Measurements from ENCODE around the gene GJA3. TPM values are rescaled to one million over a fixed set of nuclear protein-coding genes. Genes with fewer than 3 reads are reported as not detected.

Gene GJA3
- total RNA-seq, 2 donors from 2014 or later: 0.45 TPM; not detected in 1

- no peak for ATAC-seq
- H3K9me3 Mint-ChIP-seq: no peaks in the 10 kb centered on the region
- no peaks in the 10 kb centered on the region for H3K36me3 Mint-ChIP-seq
- no peak overlapping the region for H3K27ac Mint-ChIP-seq
- no peak for DNase-seq (ENCODE audit: low spot score in 2 of 2)
Observed at GRCh38 chr13:20188667-20189553, 28.1 kb upstream of the GJA3 start.

- Mint-ChIP-seq H3K36me3 (no peaks in the 10 kb centered on the region), H3K9me3 (no peaks in the 10 kb centered on the region), H3K27ac (no peak overlapping the region)
- DNase-seq (ENCODE audit: low spot score in 2 of 2) (no peak), ATAC-seq (no peak)
Observed at GRCh38 chr13:20186771-20187170, 25.9 kb upstream of the GJA3 start.

GRCh38 chr13:20185366-20186056 is 24.7 kb upstream of the GJA3 start:
- no peaks in the 10 kb centered on the region for H3K9me3 Mint-ChIP-seq
- no peak overlapping the region for H3K27ac Mint-ChIP-seq
- DNase-seq (ENCODE audit: low spot score in 2 of 2) (no peak), ATAC-seq (no peak)
- no peaks in the 10 kb centered on the region for H3K36me3 Mint-ChIP-seq

- H3K36me3 Mint-ChIP-seq: no peaks in the 10 kb centered on the region
- no peak overlapping the region for H3K27ac Mint-ChIP-seq
- DNase-seq (ENCODE audit: low spot score in 2 of 2) (peak in 1 of 2 donors; percentile 49), ATAC-seq (peak; percentile 85 to 89)
- H3K9me3 Mint-ChIP-seq: no peaks in the 10 kb centered on the region
Observed at GRCh38 chr13:20182231-20182846, 21.5 kb upstream of the GJA3 start.

GRCh38 chr13:20181188-20181587 is 20.3 kb upstream of the GJA3 start:
- DNase-seq (ENCODE audit: low spot score in 2 of 2) (no peak), ATAC-seq (no peak)
- Mint-ChIP-seq H3K36me3 (no peaks in the 10 kb centered on the region), H3K27ac (no peak overlapping the region), H3K9me3 (no peaks in the 10 kb centered on the region)

- DNase-seq (ENCODE audit: low spot score in 2 of 2): no peak
- H3K9me3 Mint-ChIP-seq: no peaks in the 10 kb centered on the region
- no peak overlapping the region for H3K27ac Mint-ChIP-seq
- H3K36me3 Mint-ChIP-seq: no peaks in the 10 kb centered on the region
- no peak for ATAC-seq
Observed at GRCh38 chr13:20178156-20178555, 17.3 kb upstream of the GJA3 start.

GRCh38 chr13:20177049-20177831 is 16.4 kb upstream of the GJA3 start:
- H3K36me3 Mint-ChIP-seq: no peaks in the 10 kb centered on the region
- H3K27ac Mint-ChIP-seq: no peak overlapping the region
- DNase-seq (ENCODE audit: low spot score in 2 of 2) (no peak), ATAC-seq (no peak)
- no peaks in the 10 kb centered on the region for H3K9me3 Mint-ChIP-seq

GRCh38 chr13:20175907-20176652 is 15.2 kb upstream of the GJA3 start:
- Mint-ChIP-seq H3K36me3 (no peaks in the 10 kb centered on the region), H3K27ac (no peak overlapping the region), H3K9me3 (no peaks in the 10 kb centered on the region)
- no peak for ATAC-seq
- DNase-seq (ENCODE audit: low spot score in 2 of 2): no peak

- ATAC-seq (no peak), DNase-seq (ENCODE audit: low spot score in 2 of 2) (no peak)
- H3K27ac Mint-ChIP-seq: no peak overlapping the region
- H3K9me3 Mint-ChIP-seq: no peaks in the 10 kb centered on the region
- no peaks in the 10 kb centered on the region for H3K36me3 Mint-ChIP-seq
Observed at GRCh38 chr13:20175406-20175794, 14.5 kb upstream of the GJA3 start.

GRCh38 chr13:20174656-20175405 is 14.0 kb upstream of the GJA3 start:
- Mint-ChIP-seq H3K36me3 (no peaks in the 10 kb centered on the region), H3K9me3 (no peaks in the 10 kb centered on the region), H3K27ac (peak overlapping the region in 1 of 2 donors; percentile 81)
- DNase-seq (ENCODE audit: low spot score in 2 of 2) (peak; percentile 47 to 76), ATAC-seq (peak; percentile 94 to 97)

GRCh38 chr13:20173116-20173746 is 12.4 kb upstream of the GJA3 start:
- ATAC-seq: no peak
- H3K9me3 Mint-ChIP-seq: no peaks in the 10 kb centered on the region
- no peak for DNase-seq (ENCODE audit: low spot score in 2 of 2)
- H3K36me3 Mint-ChIP-seq: no peaks in the 10 kb centered on the region
- no peak overlapping the region for H3K27ac Mint-ChIP-seq

GRCh38 chr13:20171364-20171763 is 10.5 kb upstream of the GJA3 start:
- ATAC-seq (no peak), DNase-seq (ENCODE audit: low spot score in 2 of 2) (no peak)
- Mint-ChIP-seq H3K27ac (no peak overlapping the region), H3K9me3 (no peaks in the 10 kb centered on the region), H3K36me3 (no peaks in the 10 kb centered on the region)

GRCh38 chr13:20170921-20171320 is 10.1 kb upstream of the GJA3 start:
- ATAC-seq (no peak), DNase-seq (ENCODE audit: low spot score in 2 of 2) (no peak)
- H3K9me3 Mint-ChIP-seq: no peaks in the 10 kb centered on the region
- no peak overlapping the region for H3K27ac Mint-ChIP-seq
- H3K36me3 Mint-ChIP-seq: no peaks in the 10 kb centered on the region

- no peaks in the 10 kb centered on the region for H3K9me3 Mint-ChIP-seq
- no peaks in the 10 kb centered on the region for H3K36me3 Mint-ChIP-seq
- DNase-seq (ENCODE audit: low spot score in 2 of 2) (no peak), ATAC-seq (no peak)
- H3K27ac Mint-ChIP-seq: no peak overlapping the region
Observed at GRCh38 chr13:20168396-20168795, 7.5 kb upstream of the GJA3 start.

Data from activated naive CD4-positive, alpha-beta T cell treated with anti-CD3 and anti-CD28 coated beads, Interleukin-2, amount 50 U/mL, for 72 hours (primary cell).